Spleen (tissue), 7 donors: Measurements from ENCODE around the gene MPP2.

Experiments used
- CTCF ChIP-seq, 11 experiments: fragments of 200-600 bp in 7 of 11; fragments of 450-650 bp in 4 of 11; sonication (generic) in 4 of 11; IDR thresholded peaks in 8 of 11; conservative IDR thresholded peaks in 3 of 11; 1 replicate in 7 of 11; 2 replicates in 4 of 11; pipeline versions ENCODE4 v1.4.0 to v1.8.0; 2016 to 2021; ENCODE audit warnings: antibody characterized with exemption in 11 of 11, inconsistent platforms in 4 of 11, mild to moderate bottlenecking in 1 of 11
- POLR2A ChIP-seq, 3 donors: fragments of 450-650 bp; IDR thresholded peaks; one replicate each; pipeline ENCODE4 v1.5.1; 2017; ENCODE audit warnings: antibody characterized with exemption in 3 of 3, mild to moderate bottlenecking in 1 of 3
- POLR2AphosphoS5 ChIP-seq, 3 donors: sonication (generic); formaldehyde crosslinking; IDR thresholded peaks; one replicate each; pipeline ENCODE4 v1.5.1; 2017; ENCODE audit warnings: antibody characterized with exemption in 3 of 3
- donor health status: DM: no; HTN: no; CAD: no; lungs with moderate emphysema.
- donor health status: DM: no; HTN: no; CAD: no.
- donor health status: DM: no; HTN: no; CAD: no.

- no peak for TF ChIP-seq CTCF (IDR thresholded peaks at IDR 0.05 in 8 of 11, conservative IDR thresholded peaks at IDR 0.05 in 3 of 11)
- no peak for TF ChIP-seq POLR2A (IDR thresholded peaks at IDR 0.05)
- no peak for TF ChIP-seq POLR2AphosphoS5 (IDR thresholded peaks at IDR 0.05)
Observed at GRCh38 chr17:43831633-43832032, 75.7 kb downstream of the MPP2 start.
